ENCODE measurements around the gene MASP1.
"Not testable (repeated sequence)": the region's sequence is repeated elsewhere in the genome, so short reads cannot be mapped to it uniquely, and the experiment has no call there.

Gene MASP1

GRCh38 chr3:187227658-187228258, 63.8 kb downstream of the MASP1 start:
- DNase-seq (ENCODE audit: low read depth, low spot score), result no peak

DNA sequence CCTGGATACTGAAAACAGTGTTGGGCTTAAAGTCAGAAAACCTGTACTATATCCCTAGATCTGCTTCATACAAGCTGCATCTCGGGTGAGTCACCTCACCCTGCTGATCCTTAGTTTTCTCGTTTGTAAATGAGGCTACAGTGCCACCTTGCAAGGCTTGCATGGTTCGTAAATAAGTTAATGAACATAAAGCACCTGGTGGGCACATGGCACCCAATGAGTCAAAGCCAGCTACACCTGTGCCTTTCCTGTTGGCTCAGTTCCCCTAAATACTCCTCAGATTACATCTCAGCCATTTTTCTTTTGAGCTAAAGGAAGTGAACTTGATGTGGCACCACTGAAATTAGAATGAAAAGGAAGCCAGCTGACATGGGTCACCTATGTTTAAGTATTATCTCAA, 67.7 kb downstream of the MASP1 start:
- DNase-seq (ENCODE audit: low read depth, low spot score), result no peak

- DNase-seq (ENCODE audit: low read depth, low spot score), result no peak
These were observed 68.7 kb downstream of the MASP1 start for GRCh38 chr3:187222801-187223200.

DNA sequence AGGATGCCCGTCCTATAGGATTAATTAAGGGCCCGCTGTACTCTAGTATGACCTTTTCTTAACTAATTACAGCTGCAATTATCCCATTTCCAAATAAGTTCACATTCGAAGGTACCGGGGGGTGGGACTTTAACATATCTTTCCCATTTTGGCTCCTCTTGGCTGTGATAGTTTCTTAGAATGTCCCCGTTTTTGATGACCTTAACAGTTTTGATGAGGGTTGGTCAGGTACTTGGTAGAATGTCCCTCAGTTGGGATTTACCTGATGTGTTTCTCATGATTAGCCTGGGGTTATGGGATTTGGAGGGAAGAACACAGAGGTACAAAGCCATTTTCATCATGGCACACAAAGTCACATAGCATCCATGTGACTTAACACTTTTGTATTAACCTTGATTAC, 76.1 kb downstream of the MASP1 start:
- no peak for DNase-seq (ENCODE audit: low read depth, low spot score)

GRCh38 chr3:187213616-187214015, 77.9 kb downstream of the MASP1 start:
- no peak for DNase-seq (ENCODE audit: low read depth, low spot score)

- no peak for DNase-seq (ENCODE audit: low read depth, low spot score)
These were observed 78.8 kb downstream of the MASP1 start for GRCh38 chr3:187212705-187213104.

DNA sequence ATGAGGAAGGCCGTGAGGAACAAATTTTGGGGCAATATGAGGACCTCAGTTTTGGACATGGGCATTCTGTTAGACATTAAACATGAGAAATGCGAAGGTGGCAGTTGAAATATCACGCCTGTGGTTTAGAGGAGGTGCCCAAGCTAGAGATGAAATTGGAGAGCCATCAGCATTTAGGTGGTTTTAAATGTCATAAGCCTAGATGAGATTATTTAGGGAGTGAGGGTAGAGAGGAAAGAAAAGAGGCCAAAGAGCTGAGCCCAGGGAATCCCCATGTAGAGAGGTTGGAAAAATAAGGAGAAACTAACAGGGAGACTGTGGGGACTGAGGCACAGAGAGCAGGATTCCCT, 79.4 kb downstream of the MASP1 start:
- no peak for DNase-seq (ENCODE audit: low read depth, low spot score)

GRCh38 chr3:187211532-187212195, 79.9 kb downstream of the MASP1 start:
- no peak for DNase-seq (ENCODE audit: low read depth, low spot score)

GRCh38 chr3:187210545-187211327, 80.8 kb downstream of the MASP1 start:
- DNase-seq (ENCODE audit: low read depth, low spot score), result no peak

GRCh38 chr3:187210091-187210490, 81.4 kb downstream of the MASP1 start:
- DNase-seq (ENCODE audit: low read depth, low spot score), result no peak

DNA sequence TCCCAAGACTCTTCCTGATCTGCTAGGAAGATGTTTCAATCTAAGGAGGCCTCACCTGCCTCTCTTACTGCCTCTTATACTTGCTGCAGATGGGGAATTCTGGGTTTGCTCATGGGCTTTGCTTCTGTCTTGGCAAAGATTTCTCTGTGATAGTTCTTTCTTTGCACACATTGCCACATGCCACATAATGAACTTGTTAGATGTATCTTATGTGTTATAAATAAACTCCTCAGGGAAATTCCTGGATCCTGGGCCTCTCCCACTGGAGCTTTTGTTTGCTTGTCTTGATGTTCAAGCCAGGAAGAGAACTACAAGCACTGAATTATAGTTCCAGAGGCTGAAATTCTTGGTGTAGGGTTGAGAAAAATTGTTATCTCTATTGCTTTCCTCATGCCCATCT, 82.0 kb downstream of the MASP1 start:
- DNase-seq (ENCODE audit: low read depth, low spot score), result no peak

DNA sequence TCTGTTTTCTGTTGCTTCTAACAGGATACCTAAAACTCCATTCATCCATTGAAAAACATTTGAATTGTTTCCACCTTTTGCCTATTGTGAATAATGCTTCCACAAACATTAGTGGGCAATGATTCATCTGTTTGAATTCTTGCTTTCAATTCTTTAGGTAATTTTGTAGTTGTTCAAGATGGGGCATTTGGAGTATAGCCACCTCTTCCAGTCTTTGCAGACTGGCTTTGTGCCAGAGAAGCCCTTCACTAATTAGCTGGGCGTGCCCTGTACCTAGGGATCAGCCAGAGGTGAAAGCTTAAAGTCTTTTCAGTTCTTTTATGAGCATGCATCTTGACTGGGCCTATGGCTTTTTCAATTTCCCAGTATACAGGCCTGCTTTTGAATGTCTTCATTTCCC, 83.4 kb downstream of the MASP1 start:
- DNase-seq (ENCODE audit: low read depth, low spot score), result no peak

DNA sequence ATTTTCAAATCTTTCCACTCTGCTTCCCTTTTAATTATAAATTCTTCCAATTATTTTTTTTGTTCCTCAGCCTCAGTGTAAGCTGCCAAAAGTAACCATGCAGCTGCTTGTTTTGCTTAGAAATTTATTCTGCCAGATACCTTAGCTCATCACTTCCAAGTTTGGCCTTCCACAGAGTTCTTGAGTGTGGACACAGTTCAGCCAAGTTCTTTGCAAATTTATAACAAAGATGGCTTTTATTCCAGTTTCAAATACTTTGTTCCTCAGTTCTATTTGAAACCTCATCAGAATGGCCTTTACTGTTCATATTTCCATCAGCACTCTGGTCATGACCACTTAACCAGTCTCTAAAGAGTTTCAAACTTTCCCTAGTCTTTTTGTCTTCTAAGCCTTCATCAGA, 83.9 kb downstream of the MASP1 start:
- no peak for DNase-seq (ENCODE audit: low read depth, low spot score)

DNA sequence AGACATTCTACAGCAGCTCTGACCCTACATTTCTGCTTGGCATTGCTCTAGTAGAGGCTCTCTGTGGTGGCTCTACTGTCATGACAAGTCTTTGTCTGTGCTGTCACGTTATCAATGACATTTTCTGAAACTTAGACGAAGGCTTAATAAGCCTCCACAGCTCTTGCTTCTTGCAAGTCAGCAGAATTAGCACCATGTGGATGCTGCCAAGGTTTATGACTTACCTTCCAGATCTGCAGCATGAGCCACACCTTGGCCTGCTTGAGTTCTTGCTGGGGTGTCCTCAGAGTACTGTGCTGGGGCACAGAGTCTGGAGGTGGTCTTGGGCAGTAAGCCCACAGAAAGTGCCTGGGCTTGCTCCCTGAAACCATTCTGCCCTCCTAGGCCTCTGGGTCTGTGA, 84.5 kb downstream of the MASP1 start:
- DNase-seq (ENCODE audit: low read depth, low spot score), result no peak

DNA sequence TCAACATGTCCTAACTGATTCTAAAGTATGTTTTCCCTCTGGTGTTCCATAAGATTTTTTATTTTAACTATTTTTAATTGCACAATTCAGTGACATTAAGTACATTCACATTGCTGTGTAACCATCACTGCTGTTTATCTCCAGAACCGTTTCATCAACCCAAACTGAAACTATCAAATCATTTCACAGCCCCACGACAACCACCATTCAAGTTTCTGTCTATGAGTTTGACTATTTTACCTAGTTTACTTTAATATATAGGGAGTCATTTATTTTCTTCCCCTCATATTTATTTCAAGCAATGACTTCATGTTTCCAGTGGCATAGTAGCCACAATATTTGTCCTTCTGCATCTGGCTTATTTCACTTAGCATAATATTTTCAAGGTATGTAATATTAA, 85.9 kb downstream of the MASP1 start:
- no peak for DNase-seq (ENCODE audit: low read depth, low spot score)

GRCh38 chr3:187199463-187200050, 92.0 kb downstream of the MASP1 start:
- DNase-seq (ENCODE audit: low read depth, low spot score), result not testable (repeated sequence)

DNA sequence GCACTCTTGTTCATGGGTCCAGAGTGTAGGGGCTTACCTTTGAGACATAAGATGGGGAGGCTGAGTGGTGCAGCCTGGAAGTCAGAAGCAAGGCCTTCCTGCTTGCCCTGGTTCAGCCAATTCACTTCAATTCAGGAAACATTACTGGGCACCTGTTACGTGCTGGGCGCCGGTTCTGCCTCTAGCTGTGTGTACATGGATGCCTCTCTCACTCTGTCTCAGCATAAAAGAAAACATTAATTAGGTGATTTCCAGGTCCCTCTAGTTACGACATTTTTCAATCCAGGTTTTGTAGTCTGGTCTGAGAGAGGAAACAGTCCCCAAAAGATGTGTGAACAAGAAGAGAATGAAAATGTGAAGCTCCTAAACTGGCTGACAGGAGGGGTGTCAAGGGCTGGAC, 93.0 kb downstream of the MASP1 start:
- DNase-seq (ENCODE audit: low read depth, low spot score), result no peak

DNA sequence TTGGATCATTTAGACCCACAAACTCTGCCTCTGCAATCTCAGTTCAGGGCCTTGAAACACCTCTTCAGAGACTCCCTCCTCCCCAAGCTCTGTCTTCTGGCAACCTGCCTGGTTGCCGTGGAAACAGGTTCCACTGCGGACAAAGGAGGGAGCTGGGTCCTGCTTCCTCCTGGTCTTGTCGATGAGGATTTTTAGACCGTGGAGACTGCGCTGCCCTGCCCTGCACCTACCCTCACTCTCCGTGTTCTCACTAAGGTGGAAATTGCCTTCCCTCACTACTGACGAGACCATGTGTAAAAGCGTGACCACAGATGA, 94.2 kb downstream of the MASP1 start, which contains the start of gene RTP1:
TSS of gene RTP1 (plus strand) at position 152 of the 315 bp plus-strand sequence. CDS start at position 182, 30 bp downstream.
- DNase-seq (ENCODE audit: low read depth, low spot score), result no peak

DNA sequence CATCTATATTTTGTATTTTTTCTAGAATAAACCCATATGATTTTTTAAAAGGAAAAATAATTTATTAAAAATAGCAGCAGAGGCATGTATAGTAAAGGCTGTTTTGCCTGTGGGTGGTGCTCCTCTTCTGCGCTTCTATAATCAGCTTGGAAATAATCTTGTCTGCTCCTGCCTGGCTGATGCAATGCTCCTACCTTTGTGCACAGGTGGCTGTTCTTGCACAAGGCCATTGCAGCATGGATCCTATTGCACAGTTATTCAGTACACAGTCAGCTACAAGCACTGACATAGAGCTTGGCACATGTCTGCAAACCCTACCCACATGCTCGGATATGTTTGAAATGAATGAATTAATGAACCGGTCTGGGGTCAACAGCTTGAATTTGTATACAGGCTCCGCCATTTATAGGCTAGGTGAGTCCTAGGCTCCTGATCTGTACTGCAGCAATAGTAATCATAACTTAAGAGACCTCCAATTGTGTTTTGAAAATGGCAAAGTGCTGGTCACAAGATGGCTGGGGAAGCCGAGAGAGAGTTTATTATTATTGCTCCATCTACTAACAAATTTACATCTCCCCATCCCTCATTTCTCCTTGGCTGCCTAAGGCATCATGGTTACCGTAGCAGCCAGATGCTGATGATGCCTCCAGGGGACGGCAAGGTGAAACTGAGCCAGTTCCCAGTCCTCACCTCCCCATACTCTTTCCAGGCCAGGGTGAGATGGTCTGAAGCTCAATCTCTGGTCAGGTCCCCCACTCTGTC, 94.8 kb downstream of the MASP1 start:
- DNase-seq (ENCODE audit: low read depth, low spot score), result no peak

DNA sequence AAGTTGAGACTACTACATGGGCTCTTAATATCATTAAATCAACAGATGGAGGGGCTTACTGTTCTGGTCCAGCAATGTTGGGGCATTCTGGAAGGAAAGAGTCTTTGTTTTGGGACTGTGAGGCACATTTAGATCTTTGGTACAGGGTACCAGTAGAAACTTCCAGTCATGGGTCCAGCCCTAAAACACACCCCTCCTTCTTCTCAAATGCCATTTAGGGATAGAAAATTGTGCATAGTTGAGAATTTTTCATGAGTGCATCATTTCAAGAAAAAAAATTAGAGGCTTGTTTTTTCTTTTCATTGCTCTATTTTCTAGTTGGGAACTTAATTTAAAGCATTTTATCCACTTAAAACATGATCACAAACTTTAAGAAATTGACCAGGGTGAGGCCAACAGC, 98.4 kb downstream of the MASP1 start:
- DNase-seq (ENCODE audit: low read depth, low spot score), result no peak

GRCh38 chr3:187191271-187191670, 100.3 kb downstream of the MASP1 start:
- DNase-seq (ENCODE audit: low read depth, low spot score), result no peak

DNA sequence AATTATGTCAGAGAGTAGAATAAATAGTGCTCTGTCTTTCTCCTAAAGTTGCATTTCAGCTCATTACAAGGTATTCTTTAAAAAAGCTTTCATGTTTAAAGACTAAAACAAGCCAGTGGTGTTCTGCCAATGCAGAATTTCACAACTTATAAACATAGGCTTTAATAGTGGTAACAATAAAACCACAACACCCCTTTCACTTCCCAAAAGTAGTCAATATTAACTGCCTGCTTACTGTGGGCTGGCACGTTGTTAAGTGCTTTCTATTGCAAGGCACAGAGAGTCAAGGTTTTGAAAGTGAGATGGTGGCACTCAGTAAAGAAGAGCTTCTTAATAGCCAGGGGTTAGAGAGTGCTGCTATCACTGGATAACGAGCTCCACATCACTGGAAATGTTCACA, 102.6 kb downstream of the MASP1 start:
- DNase-seq (ENCODE audit: low read depth, low spot score), result no peak
